Measurements from ENCODE around the gene GRIK4. TPM values are rescaled to one million over a fixed set of nuclear protein-coding genes. Genes with fewer than 3 reads are reported as not detected.

Gene GRIK4
- total RNA-seq, 1 donor from 2014 or later = 0.10 TPM

- no peak for DNase-seq (ENCODE audit: low spot score)
Measured at GRCh38 chr11:120830085-120830620, 318.6 kb downstream of the GRIK4 start.

DNA sequence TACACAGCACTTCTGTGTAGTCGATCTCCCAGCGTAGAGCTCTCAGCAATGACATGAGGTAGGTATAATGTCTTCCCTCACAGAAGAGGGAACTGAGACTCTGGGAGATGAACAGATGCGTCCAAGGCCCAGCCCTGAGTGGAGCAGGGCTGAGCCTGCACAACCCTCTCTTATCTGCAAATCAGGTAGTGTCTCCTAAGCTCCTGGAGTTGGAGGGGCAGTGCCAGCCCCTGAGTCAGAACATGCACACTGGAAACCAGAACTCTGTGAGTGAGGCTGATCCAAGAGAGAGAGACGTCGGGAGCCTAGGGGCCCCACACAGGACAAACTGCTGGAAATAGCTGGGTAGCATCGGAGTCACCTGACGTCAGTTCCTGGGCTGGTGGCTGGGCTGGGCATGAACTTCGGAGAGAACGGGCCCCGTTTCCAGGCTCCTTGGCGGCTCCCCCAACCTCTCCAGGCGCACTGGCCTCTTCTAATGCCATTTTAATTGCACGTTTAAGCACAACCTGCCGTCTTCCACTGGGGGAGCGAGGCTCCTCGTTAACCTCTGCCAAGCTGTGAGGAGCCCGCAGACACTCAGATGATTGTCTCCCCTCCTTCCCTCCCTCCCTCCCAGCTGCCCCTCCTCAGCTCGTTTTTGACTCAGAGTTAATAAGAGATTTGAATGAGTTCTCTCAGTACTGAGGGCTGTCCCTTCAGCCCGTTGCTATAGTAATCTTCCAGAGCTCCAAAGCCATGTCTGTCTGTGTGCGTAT, 321.1 kb downstream of the GRIK4 start:
- DNase-seq (ENCODE audit: low spot score) = no peak

- DNase-seq (ENCODE audit: low spot score) = no peak
Measured at GRCh38 chr11:120834686-120835210, 323.2 kb downstream of the GRIK4 start.

- no peak for DNase-seq (ENCODE audit: low spot score)
Measured at GRCh38 chr11:120835601-120836228, 324.2 kb downstream of the GRIK4 start.

DNA sequence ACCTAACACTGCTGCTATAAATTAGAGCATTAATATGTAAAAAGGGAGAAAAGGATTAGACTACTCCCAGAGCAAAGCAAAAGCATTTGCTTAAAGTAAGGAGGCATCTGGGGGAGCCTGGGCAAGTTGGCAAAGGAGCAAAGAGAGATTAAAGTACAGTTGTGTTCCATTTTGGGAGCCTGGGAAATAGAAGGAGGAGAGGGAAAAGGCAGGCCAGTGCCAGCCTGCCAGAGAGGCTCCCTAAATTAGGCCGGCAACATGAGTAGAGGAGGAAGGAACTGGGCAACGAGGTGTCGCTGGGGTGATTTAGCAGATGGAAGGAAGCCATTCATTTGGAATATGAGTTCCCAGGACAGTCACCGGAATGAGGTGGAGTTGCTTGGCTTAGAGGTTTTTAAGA, 326.1 kb downstream of the GRIK4 start:
- DNase-seq (ENCODE audit: low spot score) = no peak

DNA sequence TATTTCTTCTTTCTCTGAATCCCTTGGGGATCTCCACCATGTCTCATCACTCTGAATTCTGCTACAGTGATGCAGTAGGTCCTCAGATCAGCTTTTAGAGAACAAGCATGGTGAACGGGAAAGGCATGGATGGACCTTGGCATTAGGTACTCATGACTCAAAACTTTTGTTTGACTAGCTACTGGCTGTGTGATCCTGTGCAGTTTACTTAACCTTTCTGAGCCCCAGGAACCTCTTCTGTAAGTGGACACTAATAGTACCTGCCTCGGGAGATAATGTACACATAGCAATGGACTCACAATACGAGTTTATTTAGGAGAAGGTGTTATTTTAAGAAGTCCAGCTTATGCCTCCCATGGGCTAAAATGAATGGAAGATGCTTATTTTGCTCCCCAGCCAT, 327.7 kb downstream of the GRIK4 start:
- DNase-seq (ENCODE audit: low spot score) = no peak

GRCh38 chr11:120839846-120840402, 328.4 kb downstream of the GRIK4 start:
- no peak for DNase-seq (ENCODE audit: low spot score)

DNA sequence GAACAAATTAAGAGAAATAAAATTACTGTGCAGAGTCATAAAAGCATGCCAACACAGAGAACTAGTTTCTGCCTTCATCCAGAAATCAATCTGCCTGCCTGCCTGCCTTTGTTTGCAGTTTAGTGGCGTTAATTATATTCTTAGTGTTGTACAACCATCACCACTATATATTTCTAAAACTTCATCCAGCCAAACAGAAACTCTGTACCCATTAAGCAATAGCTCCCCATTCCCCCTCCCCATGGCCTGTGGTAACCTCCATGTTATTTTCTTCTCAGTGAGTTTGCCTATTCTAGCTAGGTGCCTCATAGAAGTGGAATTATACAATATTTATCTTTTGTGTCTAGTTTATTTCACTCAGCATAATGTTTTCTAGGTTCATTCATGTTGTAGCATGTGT, 329.1 kb downstream of the GRIK4 start:
- DNase-seq (ENCODE audit: low spot score) = no peak

DNA sequence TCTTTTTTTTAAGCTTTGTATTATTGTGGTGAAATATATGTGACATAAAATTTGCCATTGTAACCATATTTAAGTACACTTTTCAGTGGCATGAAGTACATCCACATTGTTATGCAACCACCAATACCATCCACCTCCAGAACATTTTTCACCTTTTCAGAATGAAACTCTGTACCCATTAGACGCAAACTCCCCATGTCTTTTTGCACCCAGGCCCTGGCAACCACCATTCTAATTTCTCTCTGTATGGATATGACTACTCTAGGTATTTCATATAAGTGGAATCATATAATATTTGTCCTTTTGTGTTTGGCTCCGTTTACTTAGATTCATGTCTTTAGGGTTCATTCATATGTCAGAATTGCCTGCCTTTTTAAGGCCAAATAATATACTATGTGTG, 329.5 kb downstream of the GRIK4 start:
- DNase-seq (ENCODE audit: low spot score) = no peak

DNA sequence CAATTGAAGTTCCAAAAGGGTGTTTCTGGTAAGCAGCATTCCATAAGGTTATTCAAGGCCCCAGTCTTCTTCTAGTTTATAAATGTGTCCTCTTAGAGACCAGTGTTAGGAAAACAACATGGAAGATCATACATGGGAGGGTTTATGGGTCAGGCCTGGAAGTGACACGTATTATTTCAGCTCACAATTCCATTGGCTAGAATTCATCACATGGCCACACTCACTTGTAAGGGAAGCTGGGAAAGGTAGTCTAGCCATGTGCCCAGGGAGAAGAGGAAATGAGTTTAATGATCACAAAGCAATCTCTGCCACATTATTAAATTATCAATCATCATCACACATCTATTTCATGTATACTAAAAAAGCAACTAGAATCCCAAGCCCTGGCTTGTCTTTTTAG, 330.6 kb downstream of the GRIK4 start:
- DNase-seq (ENCODE audit: low spot score) = no peak

GRCh38 chr11:120853435-120853834, 341.9 kb downstream of the GRIK4 start:
- DNase-seq (ENCODE audit: low spot score) = no peak

GRCh38 chr11:120854988-120855387, 343.4 kb downstream of the GRIK4 start:
- DNase-seq (ENCODE audit: low spot score) = no peak

GRCh38 chr11:120857508-120857907, 346.0 kb downstream of the GRIK4 start:
- DNase-seq (ENCODE audit: low spot score) = no peak

GRCh38 chr11:120858740-120859139, 347.2 kb downstream of the GRIK4 start:
- no peak for DNase-seq (ENCODE audit: low spot score)

DNA sequence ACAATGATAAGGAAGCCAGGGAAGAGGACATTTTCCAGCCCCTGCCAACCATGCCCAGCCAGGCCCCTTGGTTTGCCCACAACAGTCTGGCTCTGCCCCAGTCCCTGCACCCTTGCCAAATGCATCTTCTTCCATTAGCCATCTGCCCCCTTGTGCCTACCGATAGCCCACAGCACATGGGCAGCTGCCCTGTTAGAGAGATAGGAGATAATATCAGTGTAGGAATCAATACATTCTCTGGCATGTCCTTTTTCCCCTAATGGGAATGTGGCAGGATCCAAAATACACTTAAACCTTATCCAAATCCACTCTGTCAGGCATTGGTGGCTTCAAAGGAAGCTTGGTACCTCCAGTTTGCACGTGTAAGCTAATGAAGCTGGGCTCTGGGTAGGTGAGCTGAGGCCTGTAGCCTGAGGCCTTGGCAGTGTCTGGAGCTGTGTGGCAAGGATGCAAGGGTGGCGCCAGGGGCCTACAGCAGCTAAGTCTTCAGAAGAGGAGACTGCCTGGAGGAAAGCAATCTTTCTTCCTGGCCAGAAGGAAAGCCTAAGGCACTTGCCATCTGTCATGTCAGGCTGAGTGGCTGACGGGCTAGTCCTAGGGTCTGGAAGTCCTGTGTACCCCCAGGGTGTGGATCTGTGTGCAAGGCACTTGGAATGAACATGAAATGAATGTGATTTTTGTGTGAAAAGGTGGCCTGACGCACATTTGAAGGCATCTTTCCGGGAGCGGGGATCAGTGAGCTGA, 348.2 kb downstream of the GRIK4 start:
- no peak for DNase-seq (ENCODE audit: low spot score)

DNA sequence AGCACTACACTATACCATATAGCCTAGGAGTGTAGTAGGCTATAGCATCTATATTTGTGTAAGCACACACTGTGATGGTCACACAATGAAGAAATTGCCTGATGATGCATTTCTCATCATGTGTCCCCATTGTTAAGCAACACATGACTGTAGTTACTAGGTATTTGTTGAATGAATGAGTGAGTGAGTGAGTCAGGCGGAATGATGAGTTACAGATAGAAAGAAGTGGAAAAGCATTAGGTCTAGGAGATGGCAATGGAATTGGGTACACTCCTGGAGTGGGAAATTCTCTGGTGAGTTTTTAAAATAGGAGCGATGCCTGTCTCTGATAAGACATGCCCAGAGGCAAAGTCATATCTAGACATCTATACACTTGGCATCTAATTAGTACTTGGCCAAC, 351.8 kb downstream of the GRIK4 start:
- DNase-seq (ENCODE audit: low spot score) = no peak

- DNase-seq (ENCODE audit: low spot score) = no peak
Measured at GRCh38 chr11:120867024-120867423, 355.5 kb downstream of the GRIK4 start.

- no peak for DNase-seq (ENCODE audit: low spot score)
Measured at GRCh38 chr11:120867531-120867930, 356.0 kb downstream of the GRIK4 start.

GRCh38 chr11:120867988-120868387, 356.4 kb downstream of the GRIK4 start:
- DNase-seq (ENCODE audit: low spot score) = no peak

- DNase-seq (ENCODE audit: low spot score) = no peak
Measured at GRCh38 chr11:120869097-120869496, 357.5 kb downstream of the GRIK4 start.

DNA sequence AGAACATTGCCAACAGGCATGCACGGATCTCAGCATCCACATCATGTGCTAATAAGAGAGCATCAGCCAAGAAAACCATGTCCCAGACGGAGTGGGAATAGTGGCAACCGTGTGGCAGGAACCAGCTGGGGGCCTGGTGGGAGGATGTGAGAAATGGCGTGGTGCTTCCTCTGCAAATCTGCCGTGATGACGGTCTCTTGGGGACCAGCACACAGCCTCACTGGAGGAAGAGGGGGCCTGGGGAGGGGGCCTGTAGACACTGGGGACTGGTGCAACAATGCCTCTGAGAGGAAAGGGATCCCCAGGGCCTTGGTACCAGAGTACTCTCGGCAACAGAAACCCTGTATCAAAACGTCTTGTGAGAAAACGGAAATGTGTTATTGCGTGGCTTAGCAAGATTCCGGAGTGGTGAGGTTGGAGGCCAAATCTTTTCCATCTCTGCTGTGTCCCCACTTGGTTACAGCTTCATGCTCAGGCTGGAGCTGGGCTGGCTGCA, 358.0 kb downstream of the GRIK4 start:
- DNase-seq (ENCODE audit: low spot score) = no peak

Data from mesenteric fat pad (tissue), 1 donor.